PC-3 (cell line): ENCODE data around the gene DCAF15. TPM values are rescaled to one million over a fixed set of nuclear protein-coding genes. Genes with fewer than 3 reads are reported as not detected.

Source experiments
- ATAC-seq: fragments of 200-7000 bp; cut with Tn5 transposase; 2 replicates; pipeline ENCODE4 v1.9.1; 2020; ENCODE audit warnings: mild to moderate bottlenecking, moderate library complexity
- BruUV-seq: library from RNA; stranded (reverse); fragments of 400-500 nt; replicated peaks from 2 replicates; lab custom pipeline; 2021; lab: Mats Ljungman, UMichigan
- CTCF ChIA-PET: fragments of 300-600 bp; sonication (Branson Sonifier 250); formaldehyde crosslinking; loops from one replicate; lab custom pipeline; 2022; ENCODE audit warnings: antibody characterized with exemption; lab: Charles Lee
- POLR2A ChIA-PET: fragments of 300-600 bp; sonication (Branson Sonifier 250); formaldehyde crosslinking; loops from one replicate; lab custom pipeline; 2022; ENCODE audit warnings: antibody characterized with exemption; ENCODE audit not compliant: unreplicated experiment; lab: Charles Lee
- DNase-seq: peaks from one replicate; pipeline ENCODE4 v3.0.0-alpha.2; 2015
- H2AFZ ChIP-seq: fragments of 300-600 bp; sonication (generic); 2 replicates; pipeline ENCODE4 v1.6.0; 2016; ENCODE audit warnings: antibody characterized with exemption, low read length
- H3F3A ChIP-seq: fragments of 300-600 bp; sonication (generic); one replicate; pipeline ENCODE4 v1.6.0; 2017; ENCODE audit warnings: antibody characterized with exemption, low read length, control low read depth, mild to moderate bottlenecking; ENCODE audit not compliant: unreplicated experiment
- H3K27ac ChIP-seq: fragments of 300-600 bp; sonication (generic); 2 replicates; pipeline ENCODE4 v1.5.1; 2016; ENCODE audit warnings: mild to moderate bottlenecking, low read length
- H3K27me3 ChIP-seq: fragments of 300-600 bp; sonication (generic); 2 replicates; pipeline ENCODE4 v1.6.1; 2016; ENCODE audit warnings: low read length, mixed read lengths
- H3K36me3 ChIP-seq: fragments of 300-600 bp; sonication (generic); 2 replicates; pipeline ENCODE4 v1.6.1; 2016; ENCODE audit warnings: low read depth, mixed run types, low read length, mixed read lengths
- H3K4me1 ChIP-seq: fragments of 300-600 bp; sonication (generic); 2 replicates; pipeline ENCODE4 v1.5.1; 2016; ENCODE audit warnings: low read length; ENCODE audit not compliant: insufficient read depth
- H3K4me2 ChIP-seq: fragments of 300-600 bp; sonication (generic); 2 replicates; pipeline ENCODE4 v1.6.0; 2016; ENCODE audit warnings: low read length
- H3K4me3 ChIP-seq: fragments of 300-600 bp; sonication (generic); 2 replicates; pipeline ENCODE4 v1.5.1; 2016; ENCODE audit warnings: mild to moderate bottlenecking, low read length, mixed read lengths
- H3K79me2 ChIP-seq: fragments of 300-600 bp; sonication (generic); 2 replicates; pipeline ENCODE4 v1.6.1; 2017; ENCODE audit warnings: low read length, mixed read lengths
- H3K9ac ChIP-seq: fragments of 300-600 bp; sonication (generic); 2 replicates; pipeline ENCODE4 v1.6.0; 2016; ENCODE audit warnings: mild to moderate bottlenecking, low read length
- H3K9me2 ChIP-seq: fragments of 300-600 bp; sonication (generic); replicated peaks from 2 replicates; pipeline ENCODE4 v1.6.1; 2016; ENCODE audit warnings: mixed run types, low read length, mixed read lengths
- H3K9me3 ChIP-seq: fragments of 300-600 bp; sonication (generic); 2 replicates; pipeline ENCODE4 v1.6.1; 2016; ENCODE audit warnings: low read length, mixed read lengths
- H4K20me1 ChIP-seq: fragments of 300-600 bp; sonication (generic); 2 replicates; pipeline ENCODE4 v1.6.1; 2016; ENCODE audit warnings: low read length, mixed read lengths
- EZH2 ChIP-seq: fragments of 300-600 bp; sonication (generic); IDR thresholded peaks from one replicate; pipeline ENCODE4 v1.6.1; 2017; ENCODE audit warnings: antibody characterized with exemption, mild to moderate bottlenecking, low read length; ENCODE audit not compliant: unreplicated experiment
- EZH2phosphoT487 ChIP-seq: fragments of 300-600 bp; sonication (generic); IDR thresholded peaks from 2 replicates; pipeline ENCODE4 v1.6.1; 2018; ENCODE audit warnings: mild to moderate bottlenecking, antibody characterized with exemption, low read length, borderline replicate concordance
- intact Hi-C: fragments of 100-400 bp; cut with micrococcal nuclease; formaldehyde crosslinking; loops from 2 replicates; pipeline ENCODE4 v1.9.0; 2023
- total RNA-seq: library from RNA; depleted of rRNA; stranded (reverse); fragments of >200 nt; gene quantifications from 2 replicates; pipeline ENCODE4 v1.2.3, GENCODE V29; 2014
- TF ChIP-seq, protein P1 (sequence below): fragments of 300-600 bp; sonication (generic); conservative IDR thresholded peaks from 2 replicates; pipeline ENCODE4 v1.5.1; 2017; ENCODE audit warnings: antibody characterized with exemption, low read depth, mild to moderate bottlenecking, low read length

The DCAF15 gene
- total RNA-seq, 1 experiment from 2014 or later, result 50.8 TPM

DNA sequence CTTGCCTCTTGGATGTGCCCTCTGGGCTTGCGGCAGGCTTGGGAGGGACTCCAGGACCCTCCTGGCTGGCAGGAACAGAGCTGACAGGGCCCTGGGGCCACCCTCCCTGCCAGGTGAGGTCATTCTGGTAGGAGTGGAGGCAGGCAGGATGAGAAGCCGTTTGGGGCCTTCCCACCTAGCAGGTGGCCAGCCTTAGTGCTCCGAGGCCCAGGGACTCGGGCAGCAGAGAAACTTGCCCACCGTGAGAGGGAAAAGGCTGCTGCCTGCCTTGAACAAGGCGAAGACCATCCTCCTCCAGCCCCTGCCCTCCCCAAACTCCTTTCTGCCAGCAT lies 45.3 kb downstream of the DCAF15 start:
- CTCF ChIA-PET, result no interaction called here
- BruUV-seq, result no TSS peak
- H3K4me2 ChIP-seq, result no peak overlapping the region
- peaks cover 17% of the 10 kb centered on the region for H3K36me3 ChIP-seq
- intact Hi-C loops, result no loop called here
- no peaks in the 10 kb centered on the region for H3K9me2 ChIP-seq
- no peak overlapping the region for H3K4me3 ChIP-seq
- no peaks in the 10 kb centered on the region for H4K20me1 ChIP-seq
- H3K79me2 ChIP-seq, result peaks cover 15% of the 10 kb centered on the region
- POLR2A ChIA-PET, result no interaction called here
- H3K9ac ChIP-seq, result no peak overlapping the region
- no peak for DNase-seq
- H3F3A ChIP-seq, result no peaks in the 10 kb centered on the region
- TF ChIP-seq EZH2phosphoT487, result no peak
- no peak for TF ChIP-seq EZH2
- TF ChIP-seq, protein P1, sequence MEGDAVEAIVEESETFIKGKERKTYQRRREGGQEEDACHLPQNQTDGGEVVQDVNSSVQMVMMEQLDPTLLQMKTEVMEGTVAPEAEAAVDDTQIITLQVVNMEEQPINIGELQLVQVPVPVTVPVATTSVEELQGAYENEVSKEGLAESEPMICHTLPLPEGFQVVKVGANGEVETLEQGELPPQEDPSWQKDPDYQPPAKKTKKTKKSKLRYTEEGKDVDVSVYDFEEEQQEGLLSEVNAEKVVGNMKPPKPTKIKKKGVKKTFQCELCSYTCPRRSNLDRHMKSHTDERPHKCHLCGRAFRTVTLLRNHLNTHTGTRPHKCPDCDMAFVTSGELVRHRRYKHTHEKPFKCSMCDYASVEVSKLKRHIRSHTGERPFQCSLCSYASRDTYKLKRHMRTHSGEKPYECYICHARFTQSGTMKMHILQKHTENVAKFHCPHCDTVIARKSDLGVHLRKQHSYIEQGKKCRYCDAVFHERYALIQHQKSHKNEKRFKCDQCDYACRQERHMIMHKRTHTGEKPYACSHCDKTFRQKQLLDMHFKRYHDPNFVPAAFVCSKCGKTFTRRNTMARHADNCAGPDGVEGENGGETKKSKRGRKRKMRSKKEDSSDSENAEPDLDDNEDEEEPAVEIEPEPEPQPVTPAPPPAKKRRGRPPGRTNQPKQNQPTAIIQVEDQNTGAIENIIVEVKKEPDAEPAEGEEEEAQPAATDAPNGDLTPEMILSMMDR, result no peak
- no peak overlapping the region for H2AFZ ChIP-seq
- H3K9me3 ChIP-seq, result peaks cover 6% of the 10 kb centered on the region; the same call in 1 of the 2 replicates
- H3K27me3 ChIP-seq, result no peaks in the 10 kb centered on the region
- no peak for ATAC-seq
- H3K27ac ChIP-seq, result no peak overlapping the region
- no peaks in the 10 kb centered on the region for H3K4me1 ChIP-seq

DNA sequence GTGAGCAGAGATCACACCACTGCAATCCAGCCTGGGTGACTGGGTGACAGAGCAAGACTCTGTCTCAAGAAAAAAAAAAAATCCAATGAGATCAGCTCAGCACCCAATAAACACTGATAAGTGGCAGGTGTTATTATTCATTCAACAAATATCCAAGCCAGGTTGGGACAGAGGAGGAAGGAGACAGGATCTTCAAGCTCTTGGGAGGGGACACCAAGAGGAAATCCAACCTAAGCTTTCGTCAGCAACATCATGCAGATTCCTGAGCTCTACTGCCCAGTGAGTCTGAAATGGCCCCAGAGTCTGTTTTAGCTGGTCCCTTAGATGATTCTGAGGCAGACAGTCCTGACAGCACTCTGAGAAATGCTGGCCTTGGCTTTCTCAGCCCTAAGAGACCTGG lies 46.1 kb downstream of the DCAF15 start:
- intact Hi-C loops, result no loop called here
- Histone ChIP-seq H3K36me3 (peaks cover 17% of the 10 kb centered on the region), H3K4me2 (no peak overlapping the region), H3K27me3 (no peaks in the 10 kb centered on the region), H4K20me1 (no peaks in the 10 kb centered on the region), H3K4me1 (no peaks in the 10 kb centered on the region), H3K9me2 (no peaks in the 10 kb centered on the region), H2AFZ (no peak overlapping the region), H3K9ac (no peak overlapping the region), H3K4me3 (no peak overlapping the region), H3K79me2 (peaks cover 22% of the 10 kb centered on the region), H3F3A (no peaks in the 10 kb centered on the region), H3K9me3 (peaks cover 6% of the 10 kb centered on the region; the same call in 1 of the 2 replicates), H3K27ac (no peak overlapping the region)
- no peak for ATAC-seq
- DNase-seq, result peak; percentile 16
- BruUV-seq, result no TSS peak
- ChIA-PET CTCF (no interaction called here), POLR2A (no interaction called here)
- TF ChIP-seq EZH2phosphoT487, result no peak
- no peak for TF ChIP-seq EZH2
- TF ChIP-seq, protein P1, result no peak

- TF ChIP-seq EZH2phosphoT487 (no peak), EZH2 (no peak)
- TF ChIP-seq, protein P1, result no peak
- no peak overlapping the region for H3K4me3 ChIP-seq
- no peak for ATAC-seq
- no peaks in the 10 kb centered on the region for H4K20me1 ChIP-seq
- no peaks in the 10 kb centered on the region for H3F3A ChIP-seq
- intact Hi-C loops, result no loop called here
- peaks cover 25% of the 10 kb centered on the region for H3K79me2 ChIP-seq
- no peaks in the 10 kb centered on the region for H3K27me3 ChIP-seq
- DNase-seq, result no peak
- no TSS peak for BruUV-seq
- H3K9me2 ChIP-seq, result no peaks in the 10 kb centered on the region
- no peak overlapping the region for H3K9ac ChIP-seq
- ChIA-PET POLR2A (no interaction called here), CTCF (no interaction called here)
- H2AFZ ChIP-seq, result no peak overlapping the region
- no peak overlapping the region for H3K4me2 ChIP-seq
- no peaks in the 10 kb centered on the region for H3K4me1 ChIP-seq
- H3K9me3 ChIP-seq, result peaks cover 6% of the 10 kb centered on the region; the same call in 1 of the 2 replicates
- H3K27ac ChIP-seq, result no peak overlapping the region
- H3K36me3 ChIP-seq, result peaks cover 17% of the 10 kb centered on the region
These were observed 46.8 kb downstream of the DCAF15 start for GRCh38 chr19:13999085-13999484.
